Testis (tissue), 2 donors: Measurements from ENCODE around the gene CMTM5.

ENCODE experiments used
- CTCF ChIP-seq, 3 experiments: fragments of 450-650 bp in 2 of 3; fragments of 200-600 bp in 1 of 3; sonication (generic) in 1 of 3; IDR thresholded peaks; one replicate each; pipeline ENCODE4 v1.5.1; 2016 to 2019; ENCODE audit warnings: antibody characterized with exemption in 3 of 3, mild to moderate bottlenecking in 2 of 3, moderate library complexity in 1 of 3
- POLR2A ChIP-seq: fragments of 450-650 bp; IDR thresholded peaks from one replicate; pipeline ENCODE4 v1.6.1; 2017; ENCODE audit warnings: antibody characterized with exemption, mild to moderate bottlenecking, moderate library complexity

DNA sequence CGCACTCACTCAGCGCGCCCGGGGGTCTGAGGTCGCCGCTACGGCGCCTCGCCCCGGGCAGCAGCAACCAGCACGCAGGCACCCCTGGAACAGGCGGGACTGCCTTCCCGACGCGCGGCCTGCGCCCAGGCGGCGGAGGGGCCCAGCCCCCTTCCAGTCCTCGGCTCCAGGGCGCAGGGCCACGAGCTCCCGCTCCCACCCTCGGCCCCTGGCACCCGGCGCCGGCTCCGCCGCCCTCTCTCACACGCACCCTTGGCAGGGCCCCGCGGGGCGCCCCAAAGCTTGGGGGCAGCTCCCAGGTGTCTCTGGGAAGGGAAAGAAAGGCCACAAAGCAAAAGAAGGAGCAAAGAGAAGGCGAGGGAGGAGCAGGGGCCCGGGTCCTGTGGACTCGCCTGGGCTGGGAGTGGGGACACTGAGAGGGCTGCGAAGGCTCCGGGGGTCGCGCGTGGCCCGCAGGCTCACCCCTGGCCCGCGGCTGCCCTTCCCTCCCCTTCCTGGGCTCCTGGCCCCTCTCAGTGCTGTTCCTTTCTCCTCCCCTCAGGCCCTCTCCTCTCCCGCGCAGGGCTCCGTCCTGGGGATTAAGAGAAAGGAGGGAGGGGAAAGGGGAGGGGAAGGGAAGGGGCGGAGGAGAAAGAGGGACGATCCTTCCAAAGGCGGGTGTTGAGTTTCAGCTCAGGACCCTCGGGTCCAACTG lies 11.0 kb upstream of the CMTM5 start:
- TF ChIP-seq CTCF (IDR thresholded peaks at IDR 0.05) (no peak), POLR2A (no peak)
